Fibroblast of peridontal ligament (primary cell): Measurements from ENCODE around the gene CRYBA4.

Experiments
- DNase-seq: peaks from one replicate; pipeline ENCODE4 v3.0.0-alpha.2; 2010; ENCODE audit errors: extremely low read depth

CRYBA4 gene

GRCh38 chr22:26660961-26661578 lies 39.3 kb downstream of the CRYBA4 start:
- DNase-seq, result no peak

- no peak for DNase-seq
Observed at GRCh38 chr22:26662160-26662559, 40.4 kb downstream of the CRYBA4 start.

GRCh38 chr22:26663374-26663923 lies 41.7 kb downstream of the CRYBA4 start:
- no peak for DNase-seq

GRCh38 chr22:26665813-26666231 lies 44.1 kb downstream of the CRYBA4 start:
- peak; percentile 42 for DNase-seq

- DNase-seq, result no peak
Observed at GRCh38 chr22:26667140-26667539, 45.4 kb downstream of the CRYBA4 start.

- peak; percentile 58 for DNase-seq
Observed at GRCh38 chr22:26669060-26669481, 47.3 kb downstream of the CRYBA4 start.

GRCh38 chr22:26670459-26670858 lies 48.7 kb downstream of the CRYBA4 start:
- DNase-seq, result no peak

GRCh38 chr22:26671317-26672059 lies 49.7 kb downstream of the CRYBA4 start:
- DNase-seq, result no peak

- DNase-seq, result no peak
Observed at GRCh38 chr22:26672060-26672471, 50.3 kb downstream of the CRYBA4 start.

- DNase-seq, result peak; percentile 94
Observed at GRCh38 chr22:26672590-26673468, 51.1 kb downstream of the CRYBA4 start.

- DNase-seq, result peak; percentile 35
Observed at GRCh38 chr22:26673486-26673885, 51.7 kb downstream of the CRYBA4 start.

GRCh38 chr22:26674211-26675190 lies 52.7 kb downstream of the CRYBA4 start:
- no peak for DNase-seq

GRCh38 chr22:26675687-26676268 lies 54.0 kb downstream of the CRYBA4 start:
- no peak for DNase-seq

GRCh38 chr22:26677217-26677616 lies 55.5 kb downstream of the CRYBA4 start:
- DNase-seq, result no peak

GRCh38 chr22:26679003-26679629 lies 57.4 kb downstream of the CRYBA4 start:
- DNase-seq, result peak; percentile 83
